Large intestine (tissue), 3 donors: ENCODE data around the gene CD3G. TPM values are rescaled to one million over a fixed set of nuclear protein-coding genes. Genes with fewer than 3 reads are reported as not detected.

Source experiments
- DNase-seq, 2 donors: peaks; one replicate each; pipeline versions ENCODE4 v3.0.0 to v3.0.0-alpha.2; 2013
- H3K27ac ChIP-seq: one replicate; pipeline ENCODE4 v1.5.1; 2013; ENCODE audit warnings: low read length
- H3K27me3 ChIP-seq: 2 replicates; pipeline ENCODE4 v1.6.1; 2013; ENCODE audit warnings: low read length; ENCODE audit not compliant: control insufficient read depth, insufficient read depth
- H3K36me3 ChIP-seq: 2 replicates; pipeline ENCODE4 v1.6.1; 2013; ENCODE audit warnings: low read length; ENCODE audit not compliant: control insufficient read depth, insufficient read depth
- H3K4me1 ChIP-seq: one replicate; pipeline ENCODE4 v1.6.1; 2013; ENCODE audit warnings: low read length; ENCODE audit not compliant: control insufficient read depth, insufficient read depth
- H3K4me3 ChIP-seq: one replicate; pipeline ENCODE4 v1.5.1; 2013; ENCODE audit warnings: low read length
- H3K9me3 ChIP-seq: one replicate; pipeline ENCODE4 v1.6.1; 2013; ENCODE audit warnings: mild to moderate bottlenecking, low read depth, low read length, moderate library complexity; ENCODE audit not compliant: control insufficient read depth
- WGBS: methylation state at CpG from one replicate; pipeline ENCODE4 v1.1.5; 2013; ENCODE audit warnings: low lambda C conversion rate; ENCODE audit not compliant: insufficient coverage; 5-methylcytosine and 5-hydroxymethylcytosine counted together
- polyA plus RNA-seq: library from polyadenylated mRNA; unstranded; fragments of 120-200 nt; gene quantifications from one replicate; pipeline ENCODE4 v1.2.1, GENCODE V29; 2013

CD3G gene
- polyA plus RNA-seq, 1 donor, result 2.5 TPM

- DNase-seq, result peak; percentile 58 to 69
- H3K4me1 ChIP-seq, result peaks cover 16% of the 10 kb centered on the region
- H3K4me3 ChIP-seq, result no peak overlapping the region
- no peaks in the 10 kb centered on the region for H3K9me3 ChIP-seq
- no peaks in the 10 kb centered on the region for H3K27me3 ChIP-seq
- no CpG with 5 or more reads among the region's 5 CpGs for WGBS
- peak overlapping the region; percentile 38 for H3K27ac ChIP-seq
- no peaks in the 10 kb centered on the region for H3K36me3 ChIP-seq
These were observed 22.6 kb upstream of the CD3G start for GRCh38 chr11:118321386-118322082.

GRCh38 chr11:118322721-118323120, 21.4 kb upstream of the CD3G start:
- no CpG with 5 or more reads among the region's 19 CpGs for WGBS

GRCh38 chr11:118325283-118325682, 18.9 kb upstream of the CD3G start:
- H3K4me1 ChIP-seq, result peaks cover 11% of the 10 kb centered on the region
- no peaks in the 10 kb centered on the region for H3K27me3 ChIP-seq
- H3K9me3 ChIP-seq, result no peaks in the 10 kb centered on the region

More at GRCh38 chr11:118322721-118323120, 21.4 kb upstream of the CD3G start:
- DNase-seq, result no peak
- no peak overlapping the region for H3K4me3 ChIP-seq
- H3K9me3 ChIP-seq, result no peaks in the 10 kb centered on the region
- no peak overlapping the region for H3K27ac ChIP-seq
- H3K27me3 ChIP-seq, result no peaks in the 10 kb centered on the region
- no peaks in the 10 kb centered on the region for H3K36me3 ChIP-seq
- peaks cover 16% of the 10 kb centered on the region for H3K4me1 ChIP-seq

GRCh38 chr11:118328745-118329144, 15.4 kb upstream of the CD3G start:
- Histone ChIP-seq H3K9me3 (peaks cover 7% of the 10 kb centered on the region), H3K27ac (no peak overlapping the region), H3K36me3 (no peaks in the 10 kb centered on the region), H3K4me3 (no peak overlapping the region), H3K27me3 (no peaks in the 10 kb centered on the region), H3K4me1 (no peaks in the 10 kb centered on the region)
- no peak for DNase-seq

More at GRCh38 chr11:118325283-118325682, 18.9 kb upstream of the CD3G start:
- Histone ChIP-seq H3K4me3 (no peak overlapping the region), H3K27ac (no peak overlapping the region), H3K36me3 (no peaks in the 10 kb centered on the region)
- DNase-seq, result no peak

GRCh38 chr11:118334745-118335144, 9.4 kb upstream of the CD3G start:
- Histone ChIP-seq H3K4me3 (no peak overlapping the region), H3K27me3 (no peaks in the 10 kb centered on the region), H3K36me3 (no peaks in the 10 kb centered on the region), H3K27ac (no peak overlapping the region), H3K9me3 (peaks cover 7% of the 10 kb centered on the region), H3K4me1 (peaks cover 10% of the 10 kb centered on the region)
- no peak for DNase-seq
- 100% methylated on average over 1 of the region's 1 CpG for WGBS

- Histone ChIP-seq H3K4me3 (no peak overlapping the region), H3K9me3 (no peaks in the 10 kb centered on the region), H3K4me1 (peaks cover 10% of the 10 kb centered on the region), H3K27me3 (no peaks in the 10 kb centered on the region), H3K27ac (no peak overlapping the region), H3K36me3 (no peaks in the 10 kb centered on the region)
- peak; percentile 82 to 90 for DNase-seq
- no CpG with 5 or more reads among the region's 7 CpGs for whole genome bisulfite sequencing
These were observed 5.5 kb upstream of the CD3G start for GRCh38 chr11:118338637-118339061.

- no CpG with 5 or more reads among the region's 5 CpGs for WGBS
- Histone ChIP-seq H3K27me3 (no peaks in the 10 kb centered on the region), H3K4me3 (no peak overlapping the region), H3K36me3 (no peaks in the 10 kb centered on the region), H3K9me3 (no peaks in the 10 kb centered on the region), H3K27ac (no peak overlapping the region), H3K4me1 (peaks cover 10% of the 10 kb centered on the region)
- no peak for DNase-seq
These were observed 4.7 kb upstream of the CD3G start for GRCh38 chr11:118339281-118339961.

GRCh38 chr11:118340449-118340848, 3.7 kb upstream of the CD3G start:
- Histone ChIP-seq H3K27ac (no peak overlapping the region), H3K4me1 (peaks cover 10% of the 10 kb centered on the region), H3K27me3 (no peaks in the 10 kb centered on the region), H3K4me3 (no peak overlapping the region), H3K9me3 (no peaks in the 10 kb centered on the region), H3K36me3 (no peaks in the 10 kb centered on the region)
- WGBS, result no CpG with 5 or more reads among the region's 3 CpGs
- no peak for DNase-seq

- peaks cover 2% of the 10 kb centered on the region for H3K27me3 ChIP-seq
- no peaks in the 10 kb centered on the region for H3K9me3 ChIP-seq
- H3K36me3 ChIP-seq, result no peaks in the 10 kb centered on the region
- WGBS, result no CpG with 5 or more reads among the region's 3 CpGs
- H3K27ac ChIP-seq, result no peak overlapping the region
- H3K4me3 ChIP-seq, result no peak overlapping the region
- no peak for DNase-seq
- peaks cover 10% of the 10 kb centered on the region for H3K4me1 ChIP-seq
These were observed 2.9 kb upstream of the CD3G start for GRCh38 chr11:118341261-118341660.

- DNase-seq, result no peak
- Histone ChIP-seq H3K4me1 (peaks cover 10% of the 10 kb centered on the region), H3K9me3 (no peaks in the 10 kb centered on the region), H3K4me3 (no peak overlapping the region), H3K36me3 (no peaks in the 10 kb centered on the region), H3K27ac (no peak overlapping the region), H3K27me3 (peaks cover 2% of the 10 kb centered on the region)
- no CpG with 5 or more reads among the region's 5 CpGs for WGBS
These were observed 2.2 kb upstream of the CD3G start for GRCh38 chr11:118341815-118342489.
